ENCODE results near the gene GUCY1A1.

Gene GUCY1A1

GRCh38 chr4:155707251-155707650 is 40.6 kb downstream of the GUCY1A1 start:
- H3K27ac ChIP-seq, result peak overlapping the region; percentile 69; the same call in 1 of the 2 replicates
- no peak for TF ChIP-seq CTCF (conservative IDR thresholded peaks at IDR 0.05)

- no peak for TF ChIP-seq CTCF (conservative IDR thresholded peaks at IDR 0.05)
- H3K27ac ChIP-seq, result no peak overlapping the region
These were observed 42.1 kb downstream of the GUCY1A1 start for GRCh38 chr4:155708782-155709181.

- TF ChIP-seq CTCF (conservative IDR thresholded peaks at IDR 0.05), result no peak
- no peak overlapping the region for H3K27ac ChIP-seq
These were observed 43.3 kb downstream of the GUCY1A1 start for GRCh38 chr4:155709918-155710317.

GRCh38 chr4:155711556-155711955 is 44.9 kb downstream of the GUCY1A1 start:
- TF ChIP-seq CTCF (conservative IDR thresholded peaks at IDR 0.05), result no peak

GRCh38 chr4:155712846-155713245 is 46.2 kb downstream of the GUCY1A1 start:
- no peak for TF ChIP-seq CTCF (conservative IDR thresholded peaks at IDR 0.05)
- H3K27ac ChIP-seq, result no peak overlapping the region

More at GRCh38 chr4:155711556-155711955, 44.9 kb downstream of the GUCY1A1 start:
- H3K27ac ChIP-seq, result no peak overlapping the region

- no peak overlapping the region for H3K27ac ChIP-seq
- TF ChIP-seq CTCF (conservative IDR thresholded peaks at IDR 0.05), result no peak
These were observed 47.3 kb downstream of the GUCY1A1 start for GRCh38 chr4:155713911-155714310.

- no peak for TF ChIP-seq CTCF (conservative IDR thresholded peaks at IDR 0.05)
- no peak overlapping the region for H3K27ac ChIP-seq
These were observed 55.7 kb downstream of the GUCY1A1 start for GRCh38 chr4:155722336-155722735.

Measured in VCaP (cell line).